HL-60 (cell line): ENCODE measurements around the gene ASCC1.

Experiments used
- GABPA ChIP-seq: IDR thresholded peaks from 2 replicates; pipeline ENCODE4 v1.6.1; 2012; ENCODE audit warnings: low read depth
- POLR2AphosphoS5 ChIP-seq: IDR thresholded peaks from 2 replicates; pipeline ENCODE4 v1.6.1; 2012; ENCODE audit warnings: low read depth
- REST ChIP-seq: IDR thresholded peaks from 2 replicates; pipeline ENCODE4 v1.6.1; 2012; ENCODE audit warnings: low read depth; ENCODE audit not compliant: insufficient replicate concordance
- TF ChIP-seq, protein P1 (sequence below): IDR thresholded peaks from one replicate; pipeline ENCODE4 v1.5.1; 2011; ENCODE audit warnings: low read length, control low read depth, inconsistent platforms; ENCODE audit not compliant: insufficient read depth

GRCh38 chr10:72226418-72227027, 10.4 kb upstream of the ASCC1 start:
- TF ChIP-seq, protein P1, sequence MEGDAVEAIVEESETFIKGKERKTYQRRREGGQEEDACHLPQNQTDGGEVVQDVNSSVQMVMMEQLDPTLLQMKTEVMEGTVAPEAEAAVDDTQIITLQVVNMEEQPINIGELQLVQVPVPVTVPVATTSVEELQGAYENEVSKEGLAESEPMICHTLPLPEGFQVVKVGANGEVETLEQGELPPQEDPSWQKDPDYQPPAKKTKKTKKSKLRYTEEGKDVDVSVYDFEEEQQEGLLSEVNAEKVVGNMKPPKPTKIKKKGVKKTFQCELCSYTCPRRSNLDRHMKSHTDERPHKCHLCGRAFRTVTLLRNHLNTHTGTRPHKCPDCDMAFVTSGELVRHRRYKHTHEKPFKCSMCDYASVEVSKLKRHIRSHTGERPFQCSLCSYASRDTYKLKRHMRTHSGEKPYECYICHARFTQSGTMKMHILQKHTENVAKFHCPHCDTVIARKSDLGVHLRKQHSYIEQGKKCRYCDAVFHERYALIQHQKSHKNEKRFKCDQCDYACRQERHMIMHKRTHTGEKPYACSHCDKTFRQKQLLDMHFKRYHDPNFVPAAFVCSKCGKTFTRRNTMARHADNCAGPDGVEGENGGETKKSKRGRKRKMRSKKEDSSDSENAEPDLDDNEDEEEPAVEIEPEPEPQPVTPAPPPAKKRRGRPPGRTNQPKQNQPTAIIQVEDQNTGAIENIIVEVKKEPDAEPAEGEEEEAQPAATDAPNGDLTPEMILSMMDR, result no peak
- no peak for TF ChIP-seq REST
- no peak for TF ChIP-seq POLR2AphosphoS5
- no peak for TF ChIP-seq GABPA
